Activated CD8-positive, alpha-beta T cell treated with anti-CD3 and anti-CD28 coated beads for 36 hours (primary cell): ENCODE results near the gene DUS1L. TPM values are rescaled to one million over a fixed set of nuclear protein-coding genes. Genes with fewer than 3 reads are reported as not detected.
A peak's percentile ranks its signal among the peaks of the same experiment; 100 is the strongest.

Experiments
- ATAC-seq: fragments of 200-7000 bp; cut with Tn5 transposase; one replicate; pipeline ENCODE4 v1.10.0; 2021; ENCODE audit warnings: mild to moderate bottlenecking, moderate library complexity
- CTCF ChIA-PET: fragments of 350-600 bp; sonication (Branson Sonifier 250); formaldehyde crosslinking; loops from one replicate; lab custom pipeline; 2021; ENCODE audit warnings: antibody characterized with exemption; lab: Charles Lee
- POLR2A ChIA-PET: fragments of 350-600 bp; sonication (Branson Sonifier 250); formaldehyde crosslinking; loops from one replicate; lab custom pipeline; 2021; ENCODE audit warnings: antibody characterized with exemption; lab: Charles Lee
- DNase-seq: peaks from one replicate; pipeline ENCODE4 v3.0.0-alpha.2; 2020
- H3K27ac Mint-ChIP-seq: one replicate; pipeline ENCODE4 v1.8.0; 2021; ENCODE audit warnings: mild to moderate bottlenecking, mixed read lengths
- H3K27me3 Mint-ChIP-seq: one replicate; pipeline ENCODE4 v1.8.0; 2021; ENCODE audit warnings: mixed read lengths
- H3K36me3 Mint-ChIP-seq: one replicate; pipeline ENCODE4 v1.8.0; 2021; ENCODE audit warnings: low read depth, mixed read lengths
- H3K4me1 Mint-ChIP-seq: one replicate; pipeline ENCODE4 v1.8.0; 2021; ENCODE audit warnings: low read depth, mixed read lengths
- H3K4me3 Mint-ChIP-seq: one replicate; pipeline ENCODE4 v1.8.0; 2021; ENCODE audit warnings: mild to moderate bottlenecking, moderate library complexity, mixed read lengths
- H3K9me3 Mint-ChIP-seq: one replicate; pipeline ENCODE4 v1.8.0; 2021; ENCODE audit warnings: mixed read lengths
- intact Hi-C: fragments of 100-400 bp; cut with micrococcal nuclease; formaldehyde crosslinking; loops from one replicate; pipeline ENCODE4 v1.10.0; 2022
- total RNA-seq, 2 experiments: library from RNA; stranded (reverse); gene quantifications; one replicate each; pipeline ENCODE4 v1.2.3, GENCODE V29; 2021
- TF ChIP-seq, protein P1 (sequence below): fragments of 200-600 bp; IDR thresholded peaks from one replicate; pipeline ENCODE4 v1.8.0; 2022; ENCODE audit warnings: antibody characterized with exemption, mild to moderate bottlenecking

The DUS1L gene
- total RNA-seq, 2 experiments from 2014 or later, result 139 to 140 TPM

DNA sequence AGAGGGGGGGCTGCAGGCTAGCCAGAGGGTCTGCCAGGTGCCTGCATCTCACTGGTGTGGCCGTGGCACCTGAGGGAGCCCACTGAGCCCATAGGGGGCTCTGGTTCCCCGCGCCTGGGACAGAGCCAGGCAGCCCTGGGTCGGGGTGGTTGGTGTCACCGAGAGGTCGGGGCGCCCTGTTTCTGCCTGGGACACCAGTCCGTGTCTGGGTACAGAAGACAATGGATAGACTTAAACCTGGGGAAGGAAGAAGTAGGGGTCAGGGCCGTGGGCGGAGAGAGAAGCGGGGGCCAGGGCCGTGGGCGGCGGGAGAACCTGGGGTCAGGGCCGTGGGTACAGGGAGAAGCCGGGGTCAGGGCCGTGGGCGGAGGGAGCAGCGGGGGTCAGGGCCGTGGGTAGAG is 17.0 kb downstream of the DUS1L start:
- intact Hi-C loops, result no loop called here
- Mint-ChIP-seq H3K4me3 (peak overlapping the region; percentile 27), H3K36me3 (no peaks in the 10 kb centered on the region), H3K9me3 (no peaks in the 10 kb centered on the region), H3K27ac (no peak overlapping the region), H3K4me1 (peaks cover 22% of the 10 kb centered on the region), H3K27me3 (no peaks in the 10 kb centered on the region)
- DNase-seq (no peak), ATAC-seq (no peak)
- TF ChIP-seq, protein P1, sequence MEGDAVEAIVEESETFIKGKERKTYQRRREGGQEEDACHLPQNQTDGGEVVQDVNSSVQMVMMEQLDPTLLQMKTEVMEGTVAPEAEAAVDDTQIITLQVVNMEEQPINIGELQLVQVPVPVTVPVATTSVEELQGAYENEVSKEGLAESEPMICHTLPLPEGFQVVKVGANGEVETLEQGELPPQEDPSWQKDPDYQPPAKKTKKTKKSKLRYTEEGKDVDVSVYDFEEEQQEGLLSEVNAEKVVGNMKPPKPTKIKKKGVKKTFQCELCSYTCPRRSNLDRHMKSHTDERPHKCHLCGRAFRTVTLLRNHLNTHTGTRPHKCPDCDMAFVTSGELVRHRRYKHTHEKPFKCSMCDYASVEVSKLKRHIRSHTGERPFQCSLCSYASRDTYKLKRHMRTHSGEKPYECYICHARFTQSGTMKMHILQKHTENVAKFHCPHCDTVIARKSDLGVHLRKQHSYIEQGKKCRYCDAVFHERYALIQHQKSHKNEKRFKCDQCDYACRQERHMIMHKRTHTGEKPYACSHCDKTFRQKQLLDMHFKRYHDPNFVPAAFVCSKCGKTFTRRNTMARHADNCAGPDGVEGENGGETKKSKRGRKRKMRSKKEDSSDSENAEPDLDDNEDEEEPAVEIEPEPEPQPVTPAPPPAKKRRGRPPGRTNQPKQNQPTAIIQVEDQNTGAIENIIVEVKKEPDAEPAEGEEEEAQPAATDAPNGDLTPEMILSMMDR, result no peak
- CTCF ChIA-PET, result interaction anchor here (0.9 kb wide), 1 partner anchor 11 kb away, joined by 3 read pairs; the partner anchor contains the start of gene DCXR
- POLR2A ChIA-PET, result interaction anchor here (1.2 to 9.3 kb wide), 4 partner anchors 11 to 28 kb away, joined by 3 to 98 read pairs (median 5); partner anchors contain the start of genes DCXR and DUS1L

GRCh38 chr17:82047914-82048570 is 17.6 kb downstream of the DUS1L start:
- TF ChIP-seq, protein P1, result no peak
- POLR2A ChIA-PET, result interaction anchor here (2.1 to 9.3 kb wide), 2 partner anchors 16 to 28 kb away, joined by 5 to 98 read pairs; partner anchors contain the start of gene DUS1L
- H3K4me1 Mint-ChIP-seq, result peaks cover 17% of the 10 kb centered on the region
- no peaks in the 10 kb centered on the region for H3K27me3 Mint-ChIP-seq
- H3K27ac Mint-ChIP-seq, result no peak overlapping the region
- DNase-seq (no peak), ATAC-seq (no peak)
- CTCF ChIA-PET, result no interaction called here
- H3K4me3 Mint-ChIP-seq, result no peak overlapping the region
- intact Hi-C loops, result no loop called here
- H3K36me3 Mint-ChIP-seq, result no peaks in the 10 kb centered on the region
- H3K9me3 Mint-ChIP-seq, result no peaks in the 10 kb centered on the region

GRCh38 chr17:82047379-82047778 is 18.2 kb downstream of the DUS1L start:
- no peaks in the 10 kb centered on the region for H3K27me3 Mint-ChIP-seq
- TF ChIP-seq, protein P1, result no peak
- DNase-seq (no peak), ATAC-seq (no peak)
- H3K4me3 Mint-ChIP-seq, result no peak overlapping the region
- intact Hi-C loops, result no loop called here
- H3K27ac Mint-ChIP-seq, result no peak overlapping the region
- no peaks in the 10 kb centered on the region for H3K9me3 Mint-ChIP-seq
- POLR2A ChIA-PET, result no interaction called here
- CTCF ChIA-PET, result no interaction called here
- peaks cover 12% of the 10 kb centered on the region for H3K4me1 Mint-ChIP-seq
- H3K36me3 Mint-ChIP-seq, result no peaks in the 10 kb centered on the region

DNA sequence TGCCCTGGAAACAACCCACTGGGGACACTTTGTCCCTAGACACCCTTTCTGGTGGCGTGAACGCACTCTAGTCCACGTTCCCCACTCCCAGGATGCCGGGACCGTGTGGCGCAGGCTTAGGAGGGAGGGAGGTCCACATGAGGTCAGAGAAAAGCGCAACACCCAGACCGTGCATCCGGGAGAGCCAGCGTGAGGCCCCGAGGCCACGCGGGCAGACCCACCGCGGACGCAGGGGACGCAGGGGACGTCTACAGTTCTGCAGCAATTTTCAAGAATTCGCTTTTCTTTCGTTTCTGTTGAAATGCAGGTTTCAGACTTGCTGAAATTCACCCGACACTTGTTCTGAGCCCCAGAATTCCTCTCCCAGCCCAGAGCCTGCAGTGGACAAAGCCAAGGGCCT is 18.7 kb downstream of the DUS1L start:
- ChIA-PET POLR2A (no interaction called here), CTCF (no interaction called here)
- no peaks in the 10 kb centered on the region for H3K36me3 Mint-ChIP-seq
- intact Hi-C loops, result no loop called here
- peaks cover 12% of the 10 kb centered on the region for H3K4me1 Mint-ChIP-seq
- ATAC-seq, result no peak
- H3K4me3 Mint-ChIP-seq, result no peak overlapping the region
- H3K27ac Mint-ChIP-seq, result no peak overlapping the region
- no peak for DNase-seq
- TF ChIP-seq, protein P1, result no peak
- no peaks in the 10 kb centered on the region for H3K27me3 Mint-ChIP-seq
- H3K9me3 Mint-ChIP-seq, result no peaks in the 10 kb centered on the region

DNA sequence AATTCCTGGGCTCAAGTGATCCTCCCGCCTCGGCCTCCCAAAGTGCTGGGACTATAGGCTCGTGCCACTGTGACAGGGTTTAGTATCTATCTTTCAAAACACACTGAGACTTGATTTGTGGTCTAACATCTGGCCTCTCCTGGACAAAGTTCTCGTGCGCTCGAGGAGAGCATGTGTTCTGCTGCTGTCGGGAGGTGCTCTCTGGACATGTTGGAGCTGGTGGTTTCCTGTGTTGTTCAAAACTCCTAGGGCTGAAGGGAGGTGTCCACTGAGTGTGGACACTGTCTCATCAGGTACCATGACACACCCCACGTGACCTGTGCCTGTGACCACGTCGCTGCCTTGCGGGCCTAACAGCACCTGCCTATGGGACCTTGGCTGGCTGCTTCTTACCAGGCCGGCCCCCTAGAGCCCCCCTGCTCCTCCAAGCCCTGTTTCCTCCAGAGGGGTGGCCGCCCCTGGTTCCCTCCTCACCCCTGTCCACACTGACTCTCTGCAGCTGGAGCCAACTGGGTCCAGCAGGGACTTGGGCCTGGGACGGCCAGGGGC is 19.6 kb downstream of the DUS1L start:
- ChIA-PET POLR2A (no interaction called here), CTCF (no interaction called here)
- Mint-ChIP-seq H3K4me3 (no peak overlapping the region), H3K9me3 (no peaks in the 10 kb centered on the region), H3K36me3 (no peaks in the 10 kb centered on the region), H3K27ac (no peak overlapping the region), H3K27me3 (no peaks in the 10 kb centered on the region), H3K4me1 (peaks cover 12% of the 10 kb centered on the region)
- DNase-seq, result no peak
- intact Hi-C loops, result no loop called here
- ATAC-seq, result no peak
- TF ChIP-seq, protein P1, result no peak
